Ectodermal cell (in vitro differentiated cells): ENCODE measurements around the gene ACTL7A.
"Not testable (repeated sequence)": the region's sequence is repeated elsewhere in the genome, so short reads cannot be mapped to it uniquely, and the experiment has no call there.

Experiments used
- H3K27ac ChIP-seq: 2 replicates; pipeline ENCODE4 v1.7.0; 2013; ENCODE audit warnings: mild to moderate bottlenecking, low read depth, low read length; ENCODE audit not compliant: insufficient read depth, poor library complexity, severe bottlenecking
- H3K27me3 ChIP-seq: 2 replicates; pipeline ENCODE4 v1.7.0; 2013; ENCODE audit warnings: mild to moderate bottlenecking, low read length; ENCODE audit not compliant: insufficient read depth, control insufficient read depth, poor library complexity, severe bottlenecking
- H3K36me3 ChIP-seq: one replicate; pipeline ENCODE4 v1.7.0; 2013; ENCODE audit warnings: low read length; ENCODE audit not compliant: control insufficient read depth, insufficient read depth
- H3K4me1 ChIP-seq: one replicate; pipeline ENCODE4 v1.7.0; 2013; ENCODE audit warnings: low read length; ENCODE audit not compliant: control insufficient read depth, insufficient read depth
- H3K4me3 ChIP-seq: 2 replicates; pipeline ENCODE4 v1.7.0; 2013; ENCODE audit warnings: low read depth, low read length, control low read depth; ENCODE audit not compliant: insufficient read depth
- H3K9me3 ChIP-seq: 2 replicates; pipeline ENCODE4 v1.7.0; 2013; ENCODE audit warnings: mild to moderate bottlenecking, low read length, moderate library complexity; ENCODE audit not compliant: control insufficient read depth
- WGBS, 2 experiments: methylation state at CpG; one replicate each; pipeline ENCODE4 v1.1.7; 2013; ENCODE audit warnings: missing lambda C conversion rate in 2 of 2; 5-methylcytosine and 5-hydroxymethylcytosine counted together

The ACTL7A gene

DNA sequence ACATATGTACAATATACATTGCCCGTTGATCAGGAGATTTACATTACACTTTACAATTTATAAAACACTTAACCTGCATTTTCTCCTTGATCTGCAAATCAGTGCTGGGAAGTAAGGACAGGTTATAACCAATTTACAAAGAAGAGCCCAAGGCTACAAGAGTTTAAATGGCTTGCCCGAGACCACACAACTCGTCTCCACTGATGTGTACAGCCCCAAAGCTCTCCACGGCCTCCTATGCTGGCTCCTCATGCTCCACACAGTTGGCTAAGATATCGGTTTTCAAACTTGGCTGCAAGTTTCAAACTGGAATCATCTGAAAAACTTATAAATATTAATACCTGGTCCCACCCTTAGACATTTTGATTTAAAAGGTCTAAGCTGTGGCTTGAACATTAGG, 16.6 kb upstream of the ACTL7A start:
- no peaks in the 10 kb centered on the region for H3K4me1 ChIP-seq
- H3K27me3 ChIP-seq, result no peaks in the 10 kb centered on the region
- H3K9me3 ChIP-seq, result no peaks in the 10 kb centered on the region
- H3K36me3 ChIP-seq, result no peaks in the 10 kb centered on the region
- WGBS, 2 experiments, result 95 to 96% methylated on average over 5 of the region's 5 CpGs
- H3K4me3 ChIP-seq, result no peak overlapping the region
- H3K27ac ChIP-seq, result no peak overlapping the region

DNA sequence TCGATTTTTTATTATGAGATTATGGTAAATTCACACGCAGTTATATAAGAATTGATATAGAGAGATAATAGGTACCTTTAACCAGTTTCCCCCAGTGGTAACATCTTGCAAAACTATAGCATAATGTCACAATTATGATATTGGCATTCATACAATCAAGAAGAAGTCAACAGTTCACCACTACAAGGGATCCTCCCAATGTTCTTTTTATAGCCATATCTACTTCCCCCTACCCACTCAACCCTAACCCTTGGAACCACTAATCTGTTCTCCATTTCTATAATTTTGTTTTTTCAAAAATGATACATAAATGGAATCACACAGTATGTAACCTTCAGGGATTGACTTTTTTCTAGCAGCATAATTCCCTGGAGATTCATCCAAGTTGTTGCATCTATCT, 16.1 kb upstream of the ACTL7A start:
- H3K4me1 ChIP-seq, result no peaks in the 10 kb centered on the region
- H3K36me3 ChIP-seq, result no peaks in the 10 kb centered on the region
- no peaks in the 10 kb centered on the region for H3K27me3 ChIP-seq
- no peak overlapping the region for H3K4me3 ChIP-seq
- no peaks in the 10 kb centered on the region for H3K9me3 ChIP-seq
- no CpG with 5 or more reads among the region's 2 CpGs for WGBS, 2 experiments
- no peak overlapping the region for H3K27ac ChIP-seq

DNA sequence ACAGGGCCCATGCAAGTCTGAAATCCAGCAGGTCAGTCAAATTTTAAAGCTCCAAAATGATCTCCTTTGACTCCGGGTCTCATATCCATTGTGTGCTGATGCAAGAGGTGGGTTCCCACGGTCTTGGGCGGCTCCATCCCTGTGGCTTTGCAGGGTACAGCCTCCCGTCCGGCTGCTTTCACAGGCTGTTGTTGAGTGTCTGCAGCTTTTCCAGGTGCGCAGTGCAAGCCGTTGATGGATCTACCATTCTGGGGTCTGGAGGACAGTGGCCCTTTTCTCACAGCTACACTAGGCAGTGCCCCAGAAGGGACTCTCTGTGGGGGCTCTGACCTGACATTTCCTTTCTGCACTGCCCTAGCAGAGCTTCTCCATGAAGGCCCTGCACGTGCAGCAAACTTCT, 13.8 kb upstream of the ACTL7A start:
- not testable (repeated sequence) for H3K9me3 ChIP-seq, H3K36me3 ChIP-seq, H3K4me1 ChIP-seq, H3K4me3 ChIP-seq, H3K27me3 ChIP-seq, H3K27ac ChIP-seq
- 92 to 95% methylated on average over 8 of the region's 8 CpGs for WGBS, 2 experiments

DNA sequence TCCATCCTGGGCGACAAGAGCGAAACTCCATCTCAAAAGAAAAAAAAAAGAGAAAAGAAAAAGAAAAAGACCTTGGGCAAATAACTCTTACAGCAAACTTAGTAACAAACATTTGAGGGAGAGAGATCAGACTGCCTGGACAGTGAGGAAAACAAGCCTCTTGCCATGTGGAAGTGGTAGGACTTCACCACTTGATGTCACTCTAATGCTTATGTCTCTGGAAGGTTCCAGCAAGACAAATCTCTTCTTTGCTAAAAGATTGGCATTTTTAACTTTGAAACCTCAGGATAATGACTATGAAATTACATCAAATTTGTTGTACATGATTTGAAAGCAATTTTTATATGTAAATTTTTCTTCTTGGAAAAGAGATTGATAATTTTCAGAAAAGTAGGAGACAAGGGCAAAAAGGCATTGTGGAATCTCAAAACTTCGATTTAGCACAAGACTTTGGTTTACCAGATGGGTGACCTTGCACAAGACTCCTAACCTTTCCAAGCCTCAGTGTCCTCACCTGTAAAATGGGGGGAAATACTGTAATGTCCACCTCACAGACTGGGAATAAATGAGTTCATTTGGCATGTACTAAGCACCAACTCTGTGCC, 11.7 kb upstream of the ACTL7A start:
- no peak overlapping the region for H3K4me3 ChIP-seq
- H3K27me3 ChIP-seq, result no peaks in the 10 kb centered on the region
- no peak overlapping the region for H3K27ac ChIP-seq
- no peaks in the 10 kb centered on the region for H3K9me3 ChIP-seq
- H3K36me3 ChIP-seq, result no peaks in the 10 kb centered on the region
- WGBS, 2 experiments, result 88 to 97% methylated on average over 1 to 3 of the region's 3 CpGs
- H3K4me1 ChIP-seq, result peaks cover 3% of the 10 kb centered on the region

DNA sequence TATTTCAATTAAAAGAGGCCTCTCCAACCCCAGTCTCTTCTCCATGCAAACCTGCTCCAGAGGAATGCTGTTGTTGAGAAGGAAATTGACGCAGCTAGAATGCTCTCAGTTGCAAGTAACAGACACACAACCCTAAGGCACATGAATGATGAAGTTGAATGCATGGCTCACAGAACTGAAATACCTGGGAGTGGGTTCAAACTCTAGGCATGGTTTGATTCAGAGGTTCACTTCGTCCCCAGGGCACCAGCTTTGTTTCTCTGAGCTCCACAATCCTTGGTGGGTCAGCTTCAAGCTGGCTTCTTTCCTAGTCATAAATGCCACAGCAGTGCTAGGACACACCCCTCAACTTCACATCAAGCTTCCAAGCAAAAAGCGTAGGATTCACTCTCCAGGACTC, 10.9 kb upstream of the ACTL7A start:
- no peaks in the 10 kb centered on the region for H3K36me3 ChIP-seq
- no peaks in the 10 kb centered on the region for H3K9me3 ChIP-seq
- H3K4me3 ChIP-seq, result no peak overlapping the region
- H3K4me1 ChIP-seq, result peaks cover 3% of the 10 kb centered on the region
- no peak overlapping the region for H3K27ac ChIP-seq
- 95 to 97% methylated on average over 3 of the region's 3 CpGs for WGBS, 2 experiments
- no peaks in the 10 kb centered on the region for H3K27me3 ChIP-seq

DNA sequence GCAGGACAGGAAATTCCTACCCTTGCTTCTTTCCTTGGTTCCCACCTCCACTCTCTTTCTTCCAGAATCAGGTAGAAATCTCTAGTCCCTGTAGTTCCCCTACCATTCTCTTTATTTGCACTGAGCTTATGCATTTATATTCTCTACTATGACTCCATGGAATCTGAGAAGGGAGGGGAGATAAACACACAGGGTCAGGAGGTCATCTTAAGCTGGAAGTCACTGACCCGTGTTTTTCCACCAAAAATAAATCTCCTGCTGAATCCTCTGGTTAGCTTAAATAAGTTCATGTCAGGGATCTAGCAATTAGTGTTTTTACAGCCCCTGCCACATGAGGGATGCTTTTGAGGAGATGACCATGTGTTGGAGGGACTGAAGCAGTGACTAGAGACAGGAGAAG, 10.0 kb upstream of the ACTL7A start:
- Histone ChIP-seq H3K4me3 (no peak overlapping the region), H3K4me1 (peaks cover 3% of the 10 kb centered on the region), H3K36me3 (no peaks in the 10 kb centered on the region), H3K27me3 (no peaks in the 10 kb centered on the region), H3K9me3 (no peaks in the 10 kb centered on the region), H3K27ac (no peak overlapping the region)
- 68 to 82% methylated on average over 1 of the region's 1 CpG for whole genome bisulfite sequencing, 2 experiments

DNA sequence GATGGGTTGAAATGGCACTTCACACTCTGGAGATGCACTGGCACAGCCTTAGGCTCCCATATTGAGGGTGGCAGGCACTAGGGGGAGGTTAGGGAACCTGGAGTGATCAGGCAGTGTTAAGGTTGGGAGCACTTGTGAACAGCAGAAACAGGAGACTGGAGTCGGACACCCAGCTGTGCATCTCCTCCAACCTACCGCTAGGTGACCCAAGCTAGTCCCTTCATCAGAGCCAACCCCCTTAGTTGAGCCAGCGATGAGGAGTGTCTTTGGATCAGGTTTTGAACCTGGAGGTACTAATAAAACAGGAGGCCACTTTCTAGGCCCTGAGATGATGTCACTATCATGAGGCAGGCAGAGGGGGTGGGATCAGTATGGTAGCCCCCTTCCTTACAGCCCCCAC, 8.0 kb upstream of the ACTL7A start:
- H3K9me3 ChIP-seq, result no peaks in the 10 kb centered on the region
- H3K36me3 ChIP-seq, result no peaks in the 10 kb centered on the region
- H3K4me1 ChIP-seq, result peaks cover 3% of the 10 kb centered on the region
- 84 to 94% methylated on average over 3 of the region's 3 CpGs for WGBS, 2 experiments
- H3K4me3 ChIP-seq, result no peak overlapping the region
- H3K27ac ChIP-seq, result no peak overlapping the region
- no peaks in the 10 kb centered on the region for H3K27me3 ChIP-seq

DNA sequence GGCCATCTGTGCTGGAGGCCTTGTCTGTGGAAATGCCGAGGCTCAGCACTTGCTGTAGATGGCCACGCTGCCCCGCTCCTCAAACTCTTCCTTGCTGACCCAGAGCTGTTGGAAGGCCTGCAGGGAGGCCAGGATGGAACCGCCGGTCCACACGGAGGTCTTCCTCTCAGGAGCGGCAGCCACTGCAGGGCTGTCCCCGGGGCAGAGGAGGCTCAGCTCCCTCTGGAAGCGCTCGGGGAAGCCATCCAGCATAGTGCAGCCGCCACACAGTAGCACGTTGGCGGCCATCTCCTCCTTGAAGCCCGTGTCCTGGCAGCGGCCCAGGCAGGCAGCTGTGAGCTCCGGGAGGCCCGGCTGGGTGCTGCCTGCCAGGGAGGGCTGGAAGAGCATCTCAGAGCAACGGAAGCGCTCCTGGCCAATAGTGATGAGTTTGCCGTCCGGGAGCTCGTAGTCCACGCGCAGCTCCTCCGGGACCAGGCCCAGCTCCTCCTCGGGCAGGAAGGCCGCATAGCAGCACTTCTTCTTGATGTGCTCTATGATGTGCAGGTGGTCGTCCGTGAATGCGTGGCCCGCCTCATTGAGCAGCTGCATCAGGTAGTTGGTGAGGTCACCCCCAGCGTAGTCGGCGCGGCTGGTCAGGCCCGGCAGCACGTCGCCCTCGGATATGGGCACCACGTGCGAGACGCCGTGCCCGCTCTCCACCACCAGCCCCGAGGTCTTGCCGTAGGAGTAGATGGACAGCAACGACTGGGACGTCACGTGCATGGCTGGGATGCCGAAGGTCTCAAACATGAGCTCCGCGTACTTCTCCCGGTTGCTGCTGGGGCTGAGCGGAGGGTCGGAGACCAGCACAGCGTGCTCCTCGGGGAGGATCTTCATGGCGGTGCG, 7.2 kb upstream of the ACTL7A start:
- H3K4me1 ChIP-seq, result peaks cover 3% of the 10 kb centered on the region
- no peaks in the 10 kb centered on the region for H3K36me3 ChIP-seq
- no peak overlapping the region for H3K27ac ChIP-seq
- no peak overlapping the region for H3K4me3 ChIP-seq
- WGBS, 2 experiments, result 96% methylated on average over 59 of the region's 59 CpGs
- H3K27me3 ChIP-seq, result no peaks in the 10 kb centered on the region
- no peaks in the 10 kb centered on the region for H3K9me3 ChIP-seq

DNA sequence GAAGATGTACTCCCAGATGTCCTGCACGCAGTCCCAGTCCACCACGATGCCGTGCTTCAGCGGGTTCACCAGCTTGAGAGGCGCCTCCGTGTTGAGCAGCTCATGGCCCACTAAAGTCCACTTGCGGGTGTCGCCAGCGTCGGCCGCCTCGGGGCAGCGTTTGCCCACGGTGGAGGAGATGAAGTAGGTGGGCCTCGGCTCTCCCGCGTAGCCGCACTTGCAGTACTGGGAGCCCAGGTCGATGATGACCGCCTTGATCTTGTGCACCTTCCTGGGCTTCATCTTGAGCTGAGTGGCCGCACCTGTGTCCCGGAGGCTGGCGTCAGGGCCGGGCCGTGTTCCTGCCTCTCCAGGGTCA, 6.6 kb upstream of the ACTL7A start:
- no peak overlapping the region for H3K4me3 ChIP-seq
- H3K36me3 ChIP-seq, result no peaks in the 10 kb centered on the region
- no peak overlapping the region for H3K27ac ChIP-seq
- 93 to 97% methylated on average over 25 of the region's 25 CpGs for WGBS, 2 experiments
- H3K27me3 ChIP-seq, result no peaks in the 10 kb centered on the region
- H3K9me3 ChIP-seq, result no peaks in the 10 kb centered on the region
- H3K4me1 ChIP-seq, result peaks cover 3% of the 10 kb centered on the region

DNA sequence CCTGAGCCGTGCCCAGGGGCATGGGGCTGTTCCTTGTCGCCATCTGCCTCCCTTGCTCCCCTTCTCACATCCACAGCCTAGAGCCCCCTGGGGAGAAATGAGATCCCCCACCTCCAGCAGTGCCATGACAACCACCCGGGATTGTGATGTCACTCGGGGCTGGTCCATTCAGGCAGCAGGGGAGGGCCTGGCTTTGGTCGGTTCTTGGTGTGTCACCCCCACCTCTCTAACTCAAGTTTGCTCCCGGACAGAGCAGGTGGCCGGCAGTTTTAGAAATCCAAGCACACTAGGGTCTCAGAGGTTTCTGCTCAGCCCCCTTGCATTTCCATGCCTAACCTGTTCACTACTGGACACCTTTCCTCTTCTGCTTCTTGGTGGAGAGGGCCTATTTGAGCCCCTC, 6.2 kb upstream of the ACTL7A start, which contains the start of gene ACTL7B:
TSS of gene ACTL7B (minus strand) at position 99 of the 400 bp plus-strand sequence. CDS start at position 43, 56 bp downstream.
- Histone ChIP-seq H3K9me3 (no peaks in the 10 kb centered on the region), H3K4me3 (no peak within 1 kb of the TSS), H3K27ac (no peak within 1 kb of the TSS), H3K4me1 (peaks cover 3% of the 10 kb centered on the region), H3K36me3 (no peaks in the 10 kb centered on the region), H3K27me3 (no peaks in the 10 kb centered on the region)
- 86 to 92% methylated on average over 7 of the region's 7 CpGs for WGBS, 2 experiments
